ENCODE results near the gene ANKRD13B.

DNA sequence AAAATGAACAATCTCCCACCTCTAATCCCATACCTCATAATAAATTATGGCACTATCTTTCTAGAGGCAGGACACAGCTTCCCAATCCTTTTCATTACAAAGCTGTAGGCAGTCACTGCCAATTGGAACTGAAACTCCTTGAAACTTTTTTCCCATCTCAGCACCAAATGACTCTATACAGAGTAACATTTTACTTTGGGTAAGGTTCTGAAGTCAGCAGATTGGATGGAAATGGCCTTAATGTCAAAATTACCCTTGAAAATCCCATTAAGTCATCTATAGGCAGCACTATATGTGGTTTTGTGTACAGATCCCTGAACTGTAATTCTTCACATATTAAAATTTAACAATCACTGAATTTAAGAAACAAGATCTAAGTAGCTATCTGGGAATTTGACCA lies 60.0 kb downstream of the ANKRD13B start:
- TF ChIP-seq CTCF (IDR thresholded peaks at IDR 0.05) (no peak), POLR2A (IDR thresholded peaks at IDR 0.05) (no peak)

Measured in Peyer's patch (tissue), 4 donors.